RWPE1 (cell line): ENCODE results near the gene NMD3.
"Not testable (repeated sequence)": the region's sequence is repeated elsewhere in the genome, so short reads cannot be mapped to it uniquely, and the experiment has no call there.

ENCODE experiments used
- CTCF ChIA-PET: fragments of 350-600 bp; sonication (Branson Sonifier 250); formaldehyde crosslinking; extraction: SDS; loops from one replicate; lab custom pipeline; 2021; lab: Yijun Ruan, JAX
- POLR2A ChIA-PET: fragments of 400-600 bp; formaldehyde crosslinking; extraction: SDS; loops from one replicate; lab custom pipeline; 2020; ENCODE audit warnings: antibody characterized with exemption; ENCODE audit not compliant: low non-redundant PET; lab: Yijun Ruan, JAX
- DNase-seq: peaks from one replicate; pipeline ENCODE4 v3.0.0; 2012; ENCODE audit warnings: low spot score
- H3K27ac ChIP-seq: fragments of 450-650 bp; 2 replicates; pipeline ENCODE4 v1.5.1; 2017
- CTCF ChIP-seq: fragments of 450-650 bp; conservative IDR thresholded peaks from 2 replicates; pipeline ENCODE4 v1.5.1; 2017; ENCODE audit warnings: low read depth, mild to moderate bottlenecking

Gene NMD3

DNA sequence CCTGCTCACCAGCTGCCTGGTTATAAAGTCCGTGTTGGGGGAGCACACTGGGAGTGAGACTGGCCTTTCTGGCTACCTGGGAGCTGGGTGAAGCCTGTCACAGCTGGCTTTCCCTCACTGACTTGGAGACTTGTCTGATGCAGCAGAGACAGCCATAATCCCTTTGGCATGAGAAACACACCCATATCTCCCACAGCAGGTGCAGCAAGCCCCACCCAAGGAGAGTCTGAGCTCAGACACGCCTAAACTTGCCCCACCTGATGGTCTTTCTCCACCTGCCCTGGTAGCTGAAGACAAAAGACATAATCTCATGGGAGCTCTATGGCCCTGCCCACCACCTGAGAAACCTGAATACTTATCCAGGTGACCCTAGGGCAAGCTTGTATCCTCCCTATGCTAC, 54.8 kb downstream of the NMD3 start:
- TF ChIP-seq CTCF = no peak
- CTCF ChIA-PET = interaction anchor here (0.6 to 1.6 kb wide), 2 partner anchors 132 to 140 kb away, joined by 3 to 4 read pairs; no protein-coding TSS in a partner anchor
- POLR2A ChIA-PET = no interaction called here
- peak overlapping the region; percentile 48; the same call in 1 of the 2 replicates for H3K27ac ChIP-seq
- no peak for DNase-seq

DNA sequence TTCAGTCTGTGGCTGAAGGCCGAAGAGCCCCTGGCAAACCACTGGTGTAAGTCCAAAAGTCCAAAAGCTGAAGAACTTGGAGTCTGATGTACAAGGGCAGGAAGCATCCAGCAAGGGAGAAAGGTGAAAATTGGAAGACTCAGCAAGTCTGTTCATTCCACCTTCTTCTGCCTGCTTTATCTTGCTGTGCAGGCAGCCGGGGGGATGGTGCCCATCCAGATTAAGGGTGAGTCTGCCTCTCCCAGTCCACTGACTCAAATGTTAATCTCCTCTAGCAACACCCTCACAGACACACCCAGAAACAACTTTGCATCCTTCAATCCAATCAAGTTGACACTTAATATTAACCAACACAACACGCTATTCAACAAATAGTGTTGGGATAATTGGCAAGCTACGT, 61.3 kb downstream of the NMD3 start:
- POLR2A ChIA-PET = not testable (repeated sequence)

GRCh38 chr3:161284989-161285388, 63.9 kb downstream of the NMD3 start:
- TF ChIP-seq CTCF = no peak
- peak; percentile 55 for DNase-seq
- POLR2A ChIA-PET = no interaction called here
- CTCF ChIA-PET = interaction anchor here (1.2 kb wide), 1 partner anchor 124 kb away, joined by 5 read pairs; no protein-coding TSS in a partner anchor
- H3K27ac ChIP-seq = peak overlapping the region; percentile 74

More for the DNA sequence above, 61.3 kb downstream of the NMD3 start:
- CTCF ChIA-PET = interaction anchor here (0.7 kb wide), 1 partner anchor 58 kb away, joined by 4 read pairs; no protein-coding TSS in a partner anchor
- DNase-seq, H3K27ac ChIP-seq: not testable (repeated sequence)

GRCh38 chr3:161289174-161289573, 68.1 kb downstream of the NMD3 start:
- DNase-seq = no peak
- no peak for TF ChIP-seq CTCF
- ChIA-PET CTCF (interaction anchor here (0.6 kb wide), 2 partner anchors 17 to 101 kb away, joined by 3 read pairs; no protein-coding TSS in a partner anchor), POLR2A (no interaction called here)
- H3K27ac ChIP-seq = no peak overlapping the region

- ChIA-PET CTCF (no interaction called here), POLR2A (no interaction called here)
- peak overlapping the region; percentile 62 for H3K27ac ChIP-seq
- DNase-seq = peak; percentile 73
- TF ChIP-seq CTCF = no peak
Observed at GRCh38 chr3:161291191-161291901, 70.2 kb downstream of the NMD3 start.

- POLR2A ChIA-PET = no interaction called here
- DNase-seq = no peak
- H3K27ac ChIP-seq = no peak overlapping the region
- CTCF ChIA-PET = interaction anchor here (0.6 kb wide), 1 partner anchor 112 kb away, joined by 3 read pairs; no protein-coding TSS in a partner anchor
- no peak for TF ChIP-seq CTCF
Observed at GRCh38 chr3:161293381-161293780, 72.3 kb downstream of the NMD3 start.

DNA sequence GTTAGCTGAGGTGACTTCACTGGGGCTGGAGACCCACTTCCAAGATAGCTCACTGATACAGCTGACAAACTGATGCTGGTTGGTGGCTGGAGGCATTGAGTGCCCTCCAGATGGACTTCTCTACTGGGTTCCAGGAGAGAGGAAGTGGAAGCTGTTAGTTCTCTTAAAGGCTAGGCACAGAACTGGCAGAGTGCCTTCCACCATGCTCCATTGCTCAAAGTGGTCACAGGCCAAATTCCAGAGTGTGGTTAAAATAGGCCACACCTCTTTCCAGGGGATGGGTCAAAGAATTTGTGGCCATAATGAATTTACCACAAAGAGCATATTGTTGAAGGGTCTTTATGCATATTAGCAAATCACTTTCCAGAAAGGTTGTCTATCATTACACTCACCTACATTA, 74.2 kb downstream of the NMD3 start:
- CTCF ChIA-PET = no interaction called here
- TF ChIP-seq CTCF = no peak
- DNase-seq = no peak
- POLR2A ChIA-PET = no interaction called here
- H3K27ac ChIP-seq = no peak overlapping the region
